H1 (cell line): Measurements from ENCODE around the gene REM2. TPM values are rescaled to one million over a fixed set of nuclear protein-coding genes. Genes with fewer than 3 reads are reported as not detected.

Source experiments
- CTCF ChIA-PET: fragments of 300-600 bp; sonication (Branson Sonifier 250); formaldehyde crosslinking; loops from one replicate; lab custom pipeline; 2021; ENCODE audit not compliant: partially characterized antibody; lab: Charles Lee
- POLR2A ChIA-PET: fragments of 300-600 bp; sonication (Branson Sonifier 250); formaldehyde crosslinking; loops from one replicate; lab custom pipeline; 2021; ENCODE audit warnings: inconsistent platforms; ENCODE audit not compliant: partially characterized antibody; lab: Charles Lee
- DNase-seq, 2 experiments: peaks; one replicate each; pipeline versions ENCODE4 v3.0.0 to v3.0.0-alpha.2; 2010 to 2022; ENCODE audit warnings: low spot score in 2 of 2, low read depth in 1 of 2, mixed read lengths in 1 of 2
- FAIRE-seq: peaks from 2 replicates; lab custom pipeline; 2011; peaks lifted over from hg19 to GRCh38; lab: Jason Lieb, UNC
- H2AFZ ChIP-seq: 2 replicates; pipeline ENCODE4 v1.8.1; 2012; ENCODE audit warnings: low read length, inconsistent platforms
- H2AK5ac ChIP-seq: 2 replicates; pipeline ENCODE4 v1.6.1; 2013; ENCODE audit warnings: low read depth, low read length
- H2BK120ac ChIP-seq: replicated peaks from 2 replicates; pipeline ENCODE3; 2013; ENCODE audit warnings: low read depth, low read length, inconsistent platforms
- H2BK12ac ChIP-seq: 2 replicates; pipeline ENCODE4 v1.6.1; 2013; ENCODE audit warnings: low read depth, low read length
- H2BK15ac ChIP-seq: 2 replicates; pipeline ENCODE4 v1.6.1; 2013; ENCODE audit warnings: low read length
- H2BK20ac ChIP-seq: 2 replicates; pipeline ENCODE4 v1.6.1; 2013; ENCODE audit warnings: low read length
- H2BK5ac ChIP-seq: 2 replicates; pipeline ENCODE4 v1.6.1; 2013; ENCODE audit warnings: low read depth, low read length
- H3K14ac ChIP-seq: 2 replicates; pipeline ENCODE4 v1.6.1; 2013; ENCODE audit warnings: inconsistent platforms; ENCODE audit not compliant: insufficient read length
- H3K18ac ChIP-seq: 2 replicates; pipeline ENCODE4 v1.6.1; 2013; ENCODE audit warnings: low read length; ENCODE audit errors: extremely low read depth
- H3K23ac ChIP-seq: 2 replicates; pipeline ENCODE4 v1.6.1; 2013; ENCODE audit warnings: inconsistent platforms; ENCODE audit not compliant: insufficient read length
- H3K23me2 ChIP-seq: 2 replicates; pipeline ENCODE4 v1.6.1; 2013; ENCODE audit warnings: low read depth, low read length
- H3K27ac ChIP-seq: 2 replicates; pipeline ENCODE4 v1.6.1; 2011; ENCODE audit warnings: low read depth, low read length, inconsistent platforms
- H3K27me3 ChIP-seq, 4 experiments: replicated peaks in 1 of 4; 1 replicate in 1 of 4; 2 replicates in 3 of 4; pipeline versions ENCODE4 v1.6.1 to v1.8.1; 2011 to 2013; ENCODE audit warnings: low read length in 3 of 4, mild to moderate bottlenecking in 3 of 4, inconsistent platforms in 2 of 4, mixed read lengths in 2 of 4, moderate library complexity in 1 of 4; ENCODE audit not compliant: control insufficient read depth in 3 of 4, insufficient read depth in 3 of 4; ENCODE audit errors: extremely low read depth in 1 of 4
- H3K36me3 ChIP-seq, 4 experiments: 2 replicates each; pipeline versions ENCODE4 v1.6.1 to v1.8.1; 2011 to 2013; ENCODE audit warnings: mild to moderate bottlenecking in 4 of 4, low read length in 3 of 4, moderate library complexity in 2 of 4, control low read depth in 1 of 4, inconsistent platforms in 1 of 4; ENCODE audit not compliant: insufficient read depth in 4 of 4, control insufficient read depth in 2 of 4
- H3K4ac ChIP-seq: replicated peaks from 2 replicates; pipeline ENCODE3; 2013; ENCODE audit warnings: low read length, low read depth, mixed read lengths, inconsistent platforms; ENCODE audit not compliant: insufficient read length
- H3K4me1 ChIP-seq, 4 experiments: replicated peaks in 1 of 4; 1 replicate in 1 of 4; 2 replicates in 3 of 4; pipeline versions ENCODE4 v1.6.1 to v1.8.1; 2011 to 2013; ENCODE audit warnings: low read length in 3 of 4, inconsistent platforms in 2 of 4, mixed read lengths in 1 of 4; ENCODE audit not compliant: insufficient read depth in 4 of 4, control insufficient read depth in 3 of 4
- H3K4me2 ChIP-seq, 2 experiments: 2 replicates each; pipeline versions ENCODE4 v1.6.1 to v1.8.1; 2011 to 2013; ENCODE audit warnings: low read depth in 2 of 2, low read length in 2 of 2, control low read depth in 1 of 2, inconsistent platforms in 1 of 2, mild to moderate bottlenecking in 1 of 2; ENCODE audit not compliant: insufficient read depth in 1 of 2
- H3K4me3 ChIP-seq, 4 experiments: fragments of 200-600, 300-600 bp in 1 of 4; sonication (generic), shearing (Covaris generic), sonication (Bioruptor Twin) in 1 of 4; 2 replicates each; pipeline versions ENCODE4 v1.5.1 to v1.8.1; 2011 to 2016; ENCODE audit warnings: low read length in 4 of 4, low read depth in 3 of 4, control low read depth in 2 of 4, inconsistent platforms in 2 of 4, mild to moderate bottlenecking in 2 of 4, mixed read lengths in 1 of 4, moderate library complexity in 1 of 4; ENCODE audit not compliant: insufficient read depth in 2 of 4; ENCODE audit errors: extremely low read depth in 1 of 4
- H3K56ac ChIP-seq: replicated peaks from 2 replicates; pipeline ENCODE3; 2013; ENCODE audit warnings: low read depth, mild to moderate bottlenecking, mixed read lengths, low read length, inconsistent platforms; ENCODE audit not compliant: insufficient read length
- H3K79me1 ChIP-seq: 2 replicates; pipeline ENCODE4 v1.6.1; 2013; ENCODE audit warnings: low read depth, low read length, control low read depth
- H3K79me2 ChIP-seq, 2 experiments: 2 replicates each; pipeline versions ENCODE4 v1.6.1 to v1.8.1; 2012 to 2013; ENCODE audit warnings: low read length in 2 of 2, mild to moderate bottlenecking in 2 of 2, inconsistent platforms in 1 of 2; ENCODE audit not compliant: insufficient read depth in 2 of 2, control insufficient read depth in 1 of 2
- H3K9ac ChIP-seq, 4 experiments: replicated peaks in 1 of 4; 1 replicate in 1 of 4; 2 replicates in 3 of 4; pipeline versions ENCODE4 v1.6.1 to v1.8.1; 2011 to 2013; ENCODE audit warnings: low read depth in 3 of 4, low read length in 3 of 4, control low read depth in 2 of 4, mild to moderate bottlenecking in 2 of 4, moderate library complexity in 2 of 4, inconsistent platforms in 1 of 4; ENCODE audit errors: extremely low read depth in 1 of 4
- H3K9me3 ChIP-seq, 2 experiments: 2 replicates each; pipeline versions ENCODE4 v1.6.1 to v1.8.1; 2012 to 2013; ENCODE audit warnings: mild to moderate bottlenecking in 2 of 2, moderate library complexity in 2 of 2, control low read depth in 1 of 2, inconsistent platforms in 1 of 2, low read depth in 1 of 2, low read length in 1 of 2, mixed read lengths in 1 of 2; ENCODE audit not compliant: insufficient read depth in 2 of 2
- H4K20me1 ChIP-seq, 2 experiments: replicated peaks in 1 of 2; 2 replicates each; pipeline versions ENCODE3 to v1.8.1; 2011 to 2013; ENCODE audit warnings: inconsistent platforms in 2 of 2, low read length in 2 of 2, mild to moderate bottlenecking in 1 of 2; ENCODE audit not compliant: insufficient read depth in 2 of 2, control insufficient read depth in 1 of 2
- H4K5ac ChIP-seq: 2 replicates; pipeline ENCODE4 v1.6.1; 2013; ENCODE audit warnings: low read length, low read depth, mixed read lengths, inconsistent platforms; ENCODE audit not compliant: insufficient read length
- H4K8ac ChIP-seq: 2 replicates; pipeline ENCODE4 v1.8.0; 2013; ENCODE audit warnings: mild to moderate bottlenecking, moderate library complexity, low read length, inconsistent platforms; ENCODE audit not compliant: insufficient read depth; ENCODE audit errors: extremely low read depth
- H4K91ac ChIP-seq: replicated peaks from 2 replicates; pipeline ENCODE3; 2013; ENCODE audit warnings: low read length, mixed read lengths, inconsistent platforms; ENCODE audit not compliant: insufficient read length
- CEBPB ChIP-seq: IDR thresholded peaks from 2 replicates; pipeline ENCODE4 v1.6.1; 2012; ENCODE audit warnings: low read depth, low read length
- CHD1 ChIP-seq: IDR thresholded peaks from 2 replicates; pipeline ENCODE4 v1.6.1; 2012; ENCODE audit warnings: low read depth, low read length, improper control_type of control experiment
- CREB1 ChIP-seq: IDR thresholded peaks from 2 replicates; pipeline ENCODE4 v1.6.1; 2012; ENCODE audit warnings: inconsistent platforms
- EGR1 ChIP-seq: IDR thresholded peaks from 2 replicates; pipeline ENCODE4 v1.6.1; 2011; ENCODE audit warnings: low read depth, low read length, borderline replicate concordance
- EP300 ChIP-seq, 2 experiments: IDR thresholded peaks; 1 replicate in 1 of 2; 2 replicates in 1 of 2; pipeline ENCODE4 v1.6.1; 2011 to 2012; ENCODE audit warnings: low read depth in 2 of 2, low read length in 2 of 2, mild to moderate bottlenecking in 2 of 2, borderline replicate concordance in 1 of 2, inconsistent platforms in 1 of 2, moderate library complexity in 1 of 2
- EZH2 ChIP-seq: fragments of 200-600 bp; sonication (generic); IDR thresholded peaks from 2 replicates; pipeline ENCODE4 v1.7.1; 2012; ENCODE audit warnings: low read depth, mild to moderate bottlenecking, moderate library complexity, low read length, inconsistent platforms; ENCODE audit not compliant: severe bottlenecking
- POU5F1 ChIP-seq: IDR thresholded peaks from 2 replicates; pipeline ENCODE4 v1.6.1; 2011; ENCODE audit warnings: low read depth, mild to moderate bottlenecking, low read length, moderate library complexity
- RBBP5 ChIP-seq: IDR thresholded peaks from 2 replicates; pipeline ENCODE4 v1.7.1; 2012; ENCODE audit warnings: low read depth, mild to moderate bottlenecking, inconsistent platforms, low read length, moderate library complexity, borderline replicate concordance
- SIX5 ChIP-seq: IDR thresholded peaks from 2 replicates; pipeline ENCODE4 v1.6.1; 2011; ENCODE audit warnings: mild to moderate bottlenecking, low read depth, low read length
- SP4 ChIP-seq: IDR thresholded peaks from 2 replicates; pipeline ENCODE4 v1.6.1; 2012; ENCODE audit warnings: low read length, inconsistent platforms
- TAF7 ChIP-seq: optimal IDR thresholded peaks from 2 replicates; pipeline ENCODE3; 2011; ENCODE audit warnings: low read depth, mild to moderate bottlenecking, inconsistent platforms, low read length, moderate library complexity, borderline replicate concordance
- TEAD4 ChIP-seq: IDR thresholded peaks from 2 replicates; pipeline ENCODE4 v1.6.1; 2012; ENCODE audit warnings: low read depth, low read length, inconsistent platforms, mixed read lengths
- YY1 ChIP-seq: IDR thresholded peaks from 2 replicates; pipeline ENCODE4 v1.6.1; 2011; ENCODE audit warnings: low read depth, mild to moderate bottlenecking, low read length
- WGBS, 2 experiments: shearing (Covaris generic) in 1 of 2; methylation state at CpG; one replicate each; pipeline versions ENCODE4 v1.1.6 to v1.1.7; 2013 to 2015; ENCODE audit warnings: low lambda C conversion rate in 2 of 2, mixed read lengths in 2 of 2, inconsistent platforms in 1 of 2, low coverage in 1 of 2, missing lambda C conversion rate in 1 of 2; ENCODE audit not compliant: insufficient replicate concordance in 2 of 2, insufficient coverage in 1 of 2, insufficient read length in 1 of 2; ENCODE audit errors: extremely low coverage in 1 of 2, missing lambda C conversion rate in 1 of 2; 5-methylcytosine and 5-hydroxymethylcytosine counted together
- polyA plus RNA-seq, 7 experiments: library from polyadenylated mRNA; depleted of rRNA in 3 of 7; stranded (reverse) in 5 of 7; unstranded in 2 of 7; fragments of >200 nt in 5 of 7; fragments of 200-250 nt in 2 of 7; gene quantifications; 1 replicate in 5 of 7; 2 replicates in 1 of 7; 4 replicates in 1 of 7; pipeline versions ENCODE4 v1.2.1 to v1.2.3, GENCODE V29; 2011 to 2013; ENCODE audit warnings: missing spikeins in 2 of 7, mixed read lengths in 2 of 7
- total RNA-seq: library from RNA; stranded (reverse); fragmentation: NEBNext Ultra II Directional; extraction: Animal tissue kit (Norgen Biotek cat#: 25700); gene quantifications from 2 replicates; pipeline ENCODE4 v1.2.1, GENCODE V29; 2021

REM2 gene
- total and polyA plus RNA-seq, 2 of the 8 experiments (the other 6 are each of a cell fraction or from before 2014, with no cell fraction given) = 1.00 to 1.1 TPM

DNA sequence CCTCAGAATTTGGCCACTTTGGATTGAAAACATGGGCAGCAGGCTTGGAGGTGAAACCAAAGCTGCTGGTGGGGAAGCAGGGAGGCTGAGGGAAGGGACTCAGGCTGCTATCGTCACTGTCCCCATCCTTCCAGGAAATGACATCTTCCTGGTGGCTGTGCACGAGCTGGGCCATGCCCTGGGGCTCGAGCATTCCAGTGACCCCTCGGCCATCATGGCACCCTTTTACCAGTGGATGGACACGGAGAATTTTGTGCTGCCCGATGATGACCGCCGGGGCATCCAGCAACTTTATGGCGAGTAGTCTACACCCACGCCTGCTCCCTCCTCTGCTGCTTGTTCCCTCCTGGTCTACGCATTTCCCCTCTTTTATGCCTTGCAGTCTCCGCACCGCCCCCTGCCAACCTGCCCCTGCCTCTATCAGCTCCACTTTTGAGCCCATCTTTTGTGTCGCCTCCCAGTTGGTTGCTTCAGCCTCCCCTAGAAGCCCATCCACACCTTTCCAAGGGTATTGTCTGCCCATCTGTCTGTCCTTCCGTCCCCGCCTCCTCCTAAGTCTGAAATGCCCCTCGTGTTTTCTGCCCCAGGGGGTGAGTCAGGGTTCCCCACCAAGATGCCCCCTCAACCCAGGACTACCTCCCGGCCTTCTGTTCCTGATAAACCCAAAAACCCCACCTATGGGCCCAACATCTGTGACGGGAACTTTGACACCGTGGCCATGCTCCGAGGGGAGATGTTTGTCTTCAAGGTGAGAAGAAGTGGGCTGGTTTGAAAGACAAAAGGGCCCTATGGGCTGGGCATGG is 39.7 kb upstream of the REM2 start:
- H3K4ac ChIP-seq = no peak overlapping the region
- WGBS, 2 experiments = 88% methylated on average over 21 of the region's 21 CpGs; no CpG with 5 or more reads in 1 of the 2 experiments
- no peak overlapping the region; the same call in 1 of the 2 replicates for H4K8ac ChIP-seq
- peaks cover 8% of the 10 kb centered on the region for H3K79me1 ChIP-seq
- H3K4me2 ChIP-seq = no peak overlapping the region
- no peak overlapping the region for H2BK20ac ChIP-seq
- H3K23ac ChIP-seq = no peak overlapping the region
- H2BK120ac ChIP-seq = no peak overlapping the region
- H3K79me2 ChIP-seq = peaks cover 0 to 13% of the 10 kb centered on the region in 2 experiments; a peak in 1 of 4 replicates
- no peaks in the 10 kb centered on the region for H3K27me3 ChIP-seq
- H2BK5ac ChIP-seq = no peak overlapping the region
- peaks cover 7 to 44% (median 32%) of the 10 kb centered on the region in 4 experiments; a peak in 7 of 8 replicates for H3K36me3 ChIP-seq
- DNase-seq (peak in 1 of 2 experiments; percentile 33), FAIRE-seq (no peak)
- H4K91ac ChIP-seq = no peak overlapping the region
- H3K4me3 ChIP-seq = no peak overlapping the region
- H2BK15ac ChIP-seq = no peak overlapping the region
- H3K23me2 ChIP-seq = no peaks in the 10 kb centered on the region
- H3K14ac ChIP-seq = no peak overlapping the region
- no peak overlapping the region for H3K18ac ChIP-seq
- H4K20me1 ChIP-seq = peaks cover 0 to 2% of the 10 kb centered on the region in 2 experiments
- no peak overlapping the region; the same call in 1 of the 2 replicates for H3K27ac ChIP-seq
- H4K5ac ChIP-seq = no peak overlapping the region
- no peak overlapping the region for H2AK5ac ChIP-seq
- peaks cover 11 to 18% (median 15%) of the 10 kb centered on the region in 4 experiments for H3K4me1 ChIP-seq
- POLR2A ChIA-PET = interaction anchor here (0.7 to 13.9 kb wide), 5 partner anchors 10 to 76 kb away, joined by 3 to 203 read pairs (median 4); partner anchors contain the start of genes MMP14 and MRPL52
- H2BK12ac ChIP-seq = no peak overlapping the region
- no peak overlapping the region for H3K9ac ChIP-seq
- H3K56ac ChIP-seq = no peak overlapping the region
- CTCF ChIA-PET = interaction anchor here (1.0 to 56.0 kb wide), 4 partner anchors 16 to 287 kb away, joined by 3 to 1562 read pairs (median 784); partner anchors contain the start of genes LRP10, MMP14, MRPL52 and REM2
- no peaks in the 10 kb centered on the region for H3K9me3 ChIP-seq
- no peak overlapping the region for H2AFZ ChIP-seq
- TF ChIP-seq POU5F1 (no peak), TAF7 (no peak), SIX5 (no peak), EP300 (IDR thresholded peaks at IDR 0.05; ENCODE audit: borderline replicate concordance in 1 of 2, low read depth in 2 of 2, low read length in 2 of 2) (no peak), CHD1 (no peak), SP4 (no peak), EGR1 (no peak), TEAD4 (no peak), RBBP5 (no peak), YY1 (no peak), CEBPB (no peak), CREB1 (no peak), EZH2 (no peak)
